Skeletal muscle tissue (tissue), 4 donors: ENCODE data around the gene ZNF524. TPM values are rescaled to one million over a fixed set of nuclear protein-coding genes. Genes with fewer than 3 reads are reported as not detected.
"Not testable (repeated sequence)": the region's sequence is repeated elsewhere in the genome, so short reads cannot be mapped to it uniquely, and the experiment has no call there.

ENCODE experiments used
- H3K27ac ChIP-seq: one replicate; pipeline ENCODE4 v1.7.0; 2013; ENCODE audit warnings: mild to moderate bottlenecking, low read depth, low read length, inconsistent platforms
- H3K27me3 ChIP-seq, 3 donors: one replicate each; pipeline ENCODE4 v1.7.0; 2013; ENCODE audit warnings: low read length in 3 of 3; ENCODE audit not compliant: control insufficient read depth in 3 of 3, insufficient read depth in 3 of 3
- H3K36me3 ChIP-seq, 3 donors: one replicate each; pipeline ENCODE4 v1.7.0; 2013; ENCODE audit warnings: low read length in 3 of 3; ENCODE audit not compliant: control insufficient read depth in 3 of 3, insufficient read depth in 3 of 3
- H3K4me1 ChIP-seq, 3 donors: one replicate each; pipeline ENCODE4 v1.7.0; 2013; ENCODE audit warnings: low read length in 3 of 3, mild to moderate bottlenecking in 3 of 3; ENCODE audit not compliant: control insufficient read depth in 3 of 3, insufficient read depth in 3 of 3
- H3K4me3 ChIP-seq, 3 donors: one replicate each; pipeline ENCODE4 v1.7.0; 2013; ENCODE audit warnings: low read length in 3 of 3
- H3K9ac ChIP-seq, 3 donors: one replicate each; pipeline ENCODE4 v1.7.0; 2013; ENCODE audit warnings: low read length in 3 of 3, mild to moderate bottlenecking in 3 of 3, moderate library complexity in 2 of 3, low read depth in 1 of 3
- H3K9me3 ChIP-seq, 3 donors: one replicate each; pipeline ENCODE4 v1.7.0; 2013; ENCODE audit warnings: low read length in 3 of 3; ENCODE audit not compliant: control insufficient read depth in 3 of 3
- total RNA-seq: library from RNA; depleted of rRNA; stranded (reverse); fragments of >200 nt; gene quantifications from one replicate; pipeline ENCODE4 v1.2.3, GENCODE V29; 2014
- donor health status: Osteomylitis.

Gene ZNF524
- total RNA-seq, 1 donor from 2014 or later, result 4.7 TPM

- H3K4me3 ChIP-seq, result no peak overlapping the region
- no peaks in the 10 kb centered on the region for H3K27me3 ChIP-seq
- no peaks in the 10 kb centered on the region for H3K9me3 ChIP-seq
- H3K27ac ChIP-seq, result no peak overlapping the region
- H3K4me1 ChIP-seq, result peaks cover 6 to 11% (median 10%) of the 10 kb centered on the region in 3 donors
- H3K9ac ChIP-seq, result peak overlapping the region in 1 of 3 donors; percentile 47
- H3K36me3 ChIP-seq, result no peaks in the 10 kb centered on the region
These were observed 33.3 kb upstream of the ZNF524 start for GRCh38 chr19:55566823-55567222.

- Histone ChIP-seq H3K9ac (no peak overlapping the region), H3K4me1 (peaks cover 6 to 10% (median 9%) of the 10 kb centered on the region in 3 donors), H3K36me3 (no peaks in the 10 kb centered on the region)
These were observed 32.3 kb upstream of the ZNF524 start for GRCh38 chr19:55567708-55568328.

GRCh38 chr19:55569477-55569876 is 30.6 kb upstream of the ZNF524 start:
- not testable (repeated sequence) for H3K4me3 ChIP-seq, H3K4me1 ChIP-seq, H3K36me3 ChIP-seq, H3K27ac ChIP-seq, H3K9me3 ChIP-seq, H3K27me3 ChIP-seq, H3K9ac ChIP-seq

More at GRCh38 chr19:55567708-55568328, 32.3 kb upstream of the ZNF524 start:
- no peaks in the 10 kb centered on the region for H3K9me3 ChIP-seq
- no peaks in the 10 kb centered on the region for H3K27me3 ChIP-seq
- no peak overlapping the region for H3K27ac ChIP-seq
- H3K4me3 ChIP-seq, result no peak overlapping the region

GRCh38 chr19:55573929-55574328 is 26.2 kb upstream of the ZNF524 start:
- not testable (repeated sequence) for H3K27ac ChIP-seq, H3K27me3 ChIP-seq, H3K4me1 ChIP-seq, H3K9ac ChIP-seq, H3K9me3 ChIP-seq, H3K4me3 ChIP-seq
- H3K36me3 ChIP-seq, result peaks cover 0 to 12% (median 6%) of the 10 kb centered on the region in 3 donors

- H3K4me3 ChIP-seq, result no peak overlapping the region
- H3K4me1 ChIP-seq, result peaks cover 12 to 16% (median 12%) of the 10 kb centered on the region in 3 donors
- H3K9ac ChIP-seq, result no peak overlapping the region
- H3K27ac ChIP-seq, result no peak overlapping the region
- H3K9me3 ChIP-seq, result no peaks in the 10 kb centered on the region
- H3K36me3 ChIP-seq, result peaks cover 0 to 12% (median 6%) of the 10 kb centered on the region in 3 donors
- no peaks in the 10 kb centered on the region for H3K27me3 ChIP-seq
These were observed 23.3 kb upstream of the ZNF524 start for GRCh38 chr19:55576746-55577145.

GRCh38 chr19:55578031-55578760 is 21.9 kb upstream of the ZNF524 start:
- Histone ChIP-seq H3K27me3 (no peaks in the 10 kb centered on the region), H3K4me3 (no peak overlapping the region), H3K27ac (no peak overlapping the region), H3K36me3 (peaks cover 0 to 12% (median 6%) of the 10 kb centered on the region in 3 donors), H3K9me3 (no peaks in the 10 kb centered on the region), H3K9ac (no peak overlapping the region), H3K4me1 (peaks cover 12 to 20% (median 13%) of the 10 kb centered on the region in 3 donors)

GRCh38 chr19:55578761-55579747 is 21.0 kb upstream of the ZNF524 start:
- Histone ChIP-seq H3K9me3 (no peaks in the 10 kb centered on the region), H3K4me3 (peak overlapping the region; percentile 85 to 87 (median 86)), H3K9ac (peak overlapping the region; percentile 90 to 94 (median 91)), H3K4me1 (peaks cover 12 to 20% (median 13%) of the 10 kb centered on the region in 3 donors), H3K27me3 (no peaks in the 10 kb centered on the region), H3K36me3 (peaks cover 0 to 12% (median 6%) of the 10 kb centered on the region in 3 donors), H3K27ac (peak overlapping the region; percentile 95)

GRCh38 chr19:55579766-55580621 is 20.1 kb upstream of the ZNF524 start:
- no peaks in the 10 kb centered on the region for H3K9me3 ChIP-seq
- peaks cover 12 to 20% (median 13%) of the 10 kb centered on the region in 3 donors for H3K4me1 ChIP-seq
- peak overlapping the region; percentile 85 to 87 (median 86) for H3K4me3 ChIP-seq
- peaks cover 0 to 5% (median 3%) of the 10 kb centered on the region in 3 donors for H3K27me3 ChIP-seq
- peaks cover 0 to 12% (median 6%) of the 10 kb centered on the region in 3 donors for H3K36me3 ChIP-seq
- H3K9ac ChIP-seq, result peak overlapping the region; percentile 90 to 94 (median 91)
- peak overlapping the region; percentile 95 for H3K27ac ChIP-seq

- Histone ChIP-seq H3K27me3 (peaks cover 0 to 9% (median 6%) of the 10 kb centered on the region in 3 donors), H3K9me3 (no peaks in the 10 kb centered on the region), H3K4me1 (peaks cover 12 to 20% (median 16%) of the 10 kb centered on the region in 3 donors), H3K36me3 (peaks cover 0 to 12% (median 6%) of the 10 kb centered on the region in 3 donors), H3K9ac (peak within 1 kb of the TSS; percentile 90 to 94 (median 91)), H3K27ac (peak within 1 kb of the TSS; percentile 95), H3K4me3 (peak within 1 kb of the TSS; percentile 85 to 87 (median 86))
These were observed 19.4 kb upstream of the ZNF524 start, which contains the start of gene ZNF579 for GRCh38 chr19:55580628-55581144. ZNF579 (minus strand) TSS chr19:55580848; CDS start chr19:55579639, 1,209 bp downstream.
